GM21447 (cell line): ENCODE measurements around the gene PDE3B.
"Not testable (repeated sequence)": the region's sequence is repeated elsewhere in the genome, so short reads cannot be mapped to it uniquely, and the experiment has no call there.

Experiments
- ATAC-seq: cut with Tn5 transposase; IDR thresholded peaks from one replicate; pipeline ENCODE4 v1.9.1; 2021; ENCODE audit not compliant: unreplicated experiment

Gene PDE3B

GRCh38 chr11:14673824-14674405 lies 30.3 kb downstream of the PDE3B start:
- no peak for ATAC-seq

GRCh38 chr11:14676068-14676467 lies 32.5 kb downstream of the PDE3B start:
- ATAC-seq = no peak

GRCh38 chr11:14677146-14677545 lies 33.5 kb downstream of the PDE3B start:
- no peak for ATAC-seq

DNA sequence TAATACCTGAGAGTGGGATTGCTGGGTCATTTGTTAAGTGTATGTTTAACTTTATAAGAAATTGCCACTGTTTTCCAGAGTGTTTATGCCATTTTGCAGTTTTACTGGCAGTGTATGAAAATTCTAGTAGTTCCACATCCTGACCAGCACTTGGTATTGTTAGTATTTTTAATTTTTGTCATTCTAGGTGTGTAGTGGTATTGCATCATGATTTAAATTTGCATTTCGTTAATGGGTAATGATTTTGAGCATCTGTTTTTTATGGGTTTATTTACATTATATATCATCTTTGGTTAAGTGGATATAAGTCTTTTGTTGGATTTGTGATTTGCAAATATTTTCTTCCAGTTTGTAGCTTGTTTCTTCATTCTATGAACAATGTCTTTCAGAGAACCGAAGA lies 34.7 kb downstream of the PDE3B start:
- ATAC-seq = no peak

DNA sequence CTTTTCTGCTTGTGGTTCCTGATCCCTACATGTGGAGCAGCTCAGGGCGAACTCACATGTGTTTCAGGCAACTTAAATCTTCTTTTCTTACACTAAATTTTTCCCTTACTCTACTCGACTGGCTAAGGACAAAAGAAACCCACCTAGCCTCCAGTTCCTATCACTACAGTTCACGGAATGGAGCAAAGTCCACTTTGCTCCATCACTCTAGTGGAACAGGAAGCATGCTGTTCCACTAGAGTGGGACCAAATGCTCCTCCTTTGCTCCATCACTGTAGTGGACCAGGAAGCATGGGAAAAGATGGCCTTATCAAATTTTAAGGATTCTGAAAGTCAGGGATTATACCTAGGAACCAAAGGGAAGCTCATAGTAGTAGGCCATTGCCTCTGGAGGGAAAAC lies 36.1 kb downstream of the PDE3B start:
- no peak for ATAC-seq

DNA sequence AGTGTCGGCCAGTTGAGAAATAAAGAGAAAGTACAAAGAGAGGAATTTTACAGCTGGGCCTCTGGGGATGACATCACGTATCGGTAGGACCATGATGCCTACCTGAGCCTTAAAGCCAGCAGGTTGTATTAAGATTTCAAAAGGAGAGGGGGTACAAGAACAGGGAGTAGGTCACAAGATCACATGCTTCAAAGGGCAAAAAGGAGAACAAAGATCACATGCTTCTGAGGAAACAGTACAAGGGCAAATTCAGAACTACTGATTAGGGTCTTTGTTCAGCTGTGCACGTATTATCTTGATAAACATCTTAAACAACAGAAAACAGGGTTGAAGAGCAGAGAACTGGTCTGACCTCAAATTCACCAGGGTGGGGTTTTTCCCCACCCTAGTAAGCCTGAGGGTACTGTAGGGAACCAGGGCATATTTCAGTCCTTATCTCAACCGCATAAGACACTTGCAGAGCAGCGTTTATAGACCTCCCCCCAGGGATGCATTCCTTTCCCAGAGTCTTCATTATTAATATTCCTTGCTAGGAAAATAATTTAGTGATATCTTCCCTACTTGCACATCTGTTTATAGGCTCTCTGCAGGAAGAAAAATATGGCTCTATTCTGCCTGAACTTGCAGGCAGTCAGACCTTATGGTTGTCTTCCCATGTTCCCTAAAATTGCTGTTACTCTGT lies 40.8 kb downstream of the PDE3B start:
- ATAC-seq = not testable (repeated sequence)

DNA sequence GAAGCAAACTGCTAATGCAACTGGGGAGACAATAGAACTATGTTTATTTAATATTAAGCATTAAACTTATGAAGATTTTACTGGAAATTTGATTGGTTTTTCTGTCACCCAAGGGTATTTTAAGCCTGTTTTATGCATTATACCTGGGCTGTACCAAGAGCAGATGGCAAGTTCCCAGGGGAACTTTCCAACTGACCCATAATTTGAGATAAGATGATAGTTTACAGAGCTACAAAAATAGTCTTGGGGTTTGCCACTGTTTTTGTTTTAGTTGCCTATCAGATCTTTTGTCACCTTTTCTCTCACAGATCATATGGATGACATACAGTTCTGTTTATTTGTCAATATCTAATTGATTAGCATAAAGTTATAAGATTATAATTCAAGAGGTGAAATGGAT lies 43.9 kb downstream of the PDE3B start:
- ATAC-seq = no peak

GRCh38 chr11:14687943-14688627 lies 44.5 kb downstream of the PDE3B start:
- ATAC-seq = no peak

DNA sequence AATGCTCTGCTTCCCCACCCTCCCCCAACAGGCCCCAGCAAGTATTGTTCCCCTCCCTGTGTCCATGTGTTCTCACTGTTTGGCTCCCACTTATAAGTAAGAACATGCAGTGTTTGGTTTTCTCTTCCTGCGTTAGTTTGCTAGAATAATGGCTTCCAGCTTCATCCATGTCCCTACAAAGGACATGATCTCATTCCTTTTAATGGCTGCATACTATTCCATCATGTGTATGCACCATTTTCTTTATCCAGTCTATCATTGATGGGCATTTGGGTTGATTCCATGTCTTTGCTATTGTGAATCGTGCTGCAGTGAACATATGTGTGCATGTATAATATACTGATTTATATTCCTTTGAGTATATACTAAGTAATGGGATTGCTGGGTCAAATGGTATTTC lies 52.1 kb downstream of the PDE3B start:
- not testable (repeated sequence) for ATAC-seq

- no peak for ATAC-seq
Measured at GRCh38 chr11:14698771-14699170, 55.2 kb downstream of the PDE3B start.

- ATAC-seq = no peak
Measured at GRCh38 chr11:14700593-14700992, 57.0 kb downstream of the PDE3B start.

- ATAC-seq = no peak
Measured at GRCh38 chr11:14702760-14703159, 59.2 kb downstream of the PDE3B start.

DNA sequence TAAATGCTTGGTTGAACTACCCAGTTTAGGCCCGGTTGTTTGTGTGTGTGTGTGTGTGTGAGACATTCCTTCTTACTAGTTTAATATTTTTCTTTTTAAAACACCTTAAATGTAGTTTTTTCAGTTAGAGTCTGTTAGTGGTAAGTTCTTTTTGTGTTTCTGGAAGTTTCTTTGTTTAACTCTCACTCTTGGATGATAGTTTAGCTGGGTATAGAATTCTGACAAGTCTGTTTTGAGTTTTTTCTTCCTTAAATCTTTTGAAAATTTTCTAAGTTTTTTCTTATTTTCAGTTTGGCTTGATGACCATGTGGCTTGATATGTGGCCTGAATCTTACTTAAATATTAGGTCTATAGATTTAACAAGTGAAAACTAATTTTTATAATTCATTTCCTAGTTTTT lies 60.1 kb downstream of the PDE3B start:
- no peak for ATAC-seq

GRCh38 chr11:14705067-14705466 lies 61.5 kb downstream of the PDE3B start:
- no peak for ATAC-seq

GRCh38 chr11:14713496-14714244 lies 70.1 kb downstream of the PDE3B start:
- ATAC-seq = no peak

DNA sequence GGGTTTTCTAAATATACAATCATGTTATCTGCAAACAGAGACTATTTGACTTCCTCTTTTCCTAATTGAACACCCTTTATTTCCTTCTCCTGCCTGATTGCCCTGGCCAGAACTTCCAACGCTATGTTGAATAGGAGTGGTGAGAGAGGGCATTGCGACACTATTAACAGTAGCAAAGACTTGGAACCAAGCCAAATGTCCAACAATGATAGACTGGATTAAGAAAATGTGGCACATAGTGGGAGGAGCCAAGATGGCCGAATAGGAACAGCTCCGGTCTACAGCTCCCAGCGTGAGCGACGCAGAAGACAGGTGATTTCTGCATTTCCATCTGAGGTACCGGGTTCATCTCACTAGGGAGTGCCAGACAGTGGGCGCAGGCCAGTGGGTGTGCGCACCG lies 72.1 kb downstream of the PDE3B start:
- ATAC-seq = not testable (repeated sequence)

DNA sequence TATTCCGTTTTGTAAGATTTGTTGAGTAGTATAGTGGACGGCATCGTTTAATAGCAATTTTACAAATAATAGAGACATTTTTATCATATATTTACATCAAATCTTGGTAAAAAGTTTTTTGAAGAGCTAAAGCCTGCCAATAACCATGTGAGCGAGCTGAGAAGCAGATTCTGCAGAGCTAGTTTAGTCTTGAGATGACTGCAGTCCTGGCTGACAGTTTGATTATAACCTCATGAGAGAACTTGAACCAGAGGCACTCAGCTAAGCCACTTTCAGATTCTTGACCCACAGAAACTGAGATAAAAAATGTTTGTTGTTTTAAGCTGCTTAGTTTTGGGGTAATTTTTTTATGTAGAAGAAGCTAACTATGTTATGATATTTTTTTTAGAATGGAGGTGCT lies 78.9 kb downstream of the PDE3B start:
- ATAC-seq = no peak

DNA sequence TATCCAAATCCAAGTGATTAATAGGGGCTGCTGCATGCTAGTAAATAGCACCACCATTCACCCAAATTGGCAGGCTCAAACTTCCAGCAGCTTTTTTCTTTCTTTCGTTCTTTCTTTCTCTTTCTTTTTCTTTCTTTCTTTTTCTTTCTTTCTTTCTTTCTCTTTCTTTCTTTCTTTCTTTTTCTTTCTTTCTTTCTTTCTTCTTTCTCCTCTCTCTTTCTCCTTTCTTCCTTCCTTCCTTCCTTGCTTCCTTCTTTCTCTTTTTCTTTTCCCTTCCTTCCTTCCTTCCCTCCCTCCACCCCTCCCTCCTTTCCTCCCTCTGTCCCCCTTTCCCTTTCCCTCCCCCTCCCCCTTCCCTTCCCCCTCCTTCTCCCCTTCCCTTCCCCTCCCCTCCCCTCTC lies 81.5 kb downstream of the PDE3B start:
- ATAC-seq = no peak

GRCh38 chr11:14727215-14727614 lies 83.6 kb downstream of the PDE3B start:
- ATAC-seq = no peak

DNA sequence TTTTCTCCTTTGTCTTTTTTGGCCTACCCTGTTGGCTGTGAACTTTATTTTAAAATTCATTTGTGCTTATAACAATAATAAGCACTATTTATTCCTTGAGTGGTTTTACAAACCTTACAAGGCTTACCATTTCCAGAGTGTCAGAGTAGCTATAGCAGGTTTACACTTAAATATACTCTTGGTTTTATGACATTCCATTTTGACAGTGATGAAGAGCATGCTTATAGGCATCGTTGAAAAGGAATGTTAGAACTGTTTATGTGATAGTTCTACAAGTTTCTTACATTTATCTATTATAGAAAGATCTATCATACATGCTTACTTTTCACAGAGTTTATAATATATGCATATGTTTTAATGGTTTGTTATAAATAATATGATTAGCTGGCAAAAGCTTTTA lies 84.1 kb downstream of the PDE3B start:
- ATAC-seq = no peak

DNA sequence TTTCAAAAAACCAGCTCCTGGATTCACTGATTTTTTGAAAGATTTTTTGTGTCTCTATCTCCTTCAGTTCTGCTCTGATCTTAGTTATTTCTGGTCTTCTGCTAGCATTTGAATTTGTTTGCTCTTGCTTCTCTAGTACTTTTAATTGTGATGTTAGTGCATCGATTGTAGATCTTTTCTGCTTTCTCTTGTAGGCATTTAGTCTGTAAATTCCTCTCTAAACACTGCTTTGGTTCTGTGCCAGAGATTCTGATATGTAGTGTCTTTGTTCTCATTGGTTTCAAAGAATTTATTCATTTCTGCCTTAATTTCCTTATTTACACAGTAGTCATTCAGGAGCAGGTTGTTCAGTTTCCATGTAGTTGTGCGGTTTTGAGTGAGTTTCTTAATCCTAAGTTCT lies 96.9 kb downstream of the PDE3B start:
- ATAC-seq = not testable (repeated sequence)

- ATAC-seq = no peak
Measured at GRCh38 chr11:14741195-14741594, 97.6 kb downstream of the PDE3B start.
